Esophagus squamous epithelium (tissue), 4 donors: Measurements from ENCODE around the gene MAGEA8.

ENCODE experiments used
- CTCF ChIP-seq, 6 experiments: fragments of 450-650 bp in 4 of 6; fragments of 200-600 bp in 2 of 6; sonication (generic) in 2 of 6; IDR thresholded peaks; one replicate each; pipeline ENCODE4 v1.5.1; 2016 to 2019; ENCODE audit warnings: antibody characterized with exemption in 6 of 6, mild to moderate bottlenecking in 4 of 6, moderate library complexity in 4 of 6
- POLR2A ChIP-seq, 4 donors: fragments of 450-650 bp; IDR thresholded peaks; one replicate each; pipeline ENCODE4 v1.6.1; 2017; ENCODE audit warnings: antibody characterized with exemption in 4 of 4, mild to moderate bottlenecking in 4 of 4, moderate library complexity in 3 of 4

DNA sequence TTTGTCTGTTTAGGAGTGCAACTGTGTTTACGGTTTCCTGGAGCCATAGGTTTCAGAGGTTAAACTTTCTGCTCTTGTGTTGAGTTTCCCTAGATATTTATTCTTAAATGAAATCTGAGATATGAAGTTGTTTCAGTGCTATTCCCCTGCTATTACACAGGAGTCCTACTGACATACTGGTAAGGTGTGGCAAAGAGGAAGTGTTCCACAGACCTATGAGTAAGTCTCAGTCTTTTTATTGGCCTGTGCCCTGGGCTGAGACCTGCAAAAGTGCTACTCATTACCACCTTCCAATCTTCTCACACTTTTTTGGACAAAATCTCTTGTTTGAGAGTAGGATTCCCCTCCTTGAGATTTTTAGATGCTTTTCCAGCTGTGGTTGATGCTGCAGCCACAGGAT, 35.6 kb upstream of the MAGEA8 start:
- TF ChIP-seq CTCF (IDR thresholded peaks at IDR 0.05) (no peak), POLR2A (IDR thresholded peaks at IDR 0.05) (no peak)
